Adrenal gland (tissue), 5 donors: ENCODE results near the gene MLIP.

Experiments
- CTCF ChIP-seq, 6 experiments: fragments of 450-650 bp in 4 of 6; fragments of 200-600 bp in 2 of 6; sonication (generic) in 1 of 6; IDR thresholded peaks; 1 replicate in 5 of 6; 2 replicates in 1 of 6; pipeline versions ENCODE4 v1.5.1 to v1.8.0; 2016 to 2021; ENCODE audit warnings: antibody characterized with exemption in 6 of 6, mild to moderate bottlenecking in 2 of 6, moderate library complexity in 1 of 6
- POLR2A ChIP-seq, 2 donors: fragments of 450-650 bp; IDR thresholded peaks; one replicate each; pipeline ENCODE4 v1.6.1; 2017; ENCODE audit warnings: antibody characterized with exemption in 2 of 2, mild to moderate bottlenecking in 2 of 2, moderate library complexity in 1 of 2
- donor health status: DM: no; HTN: no; CAD: no.

GRCh38 chr6:54315656-54316055 is 204.4 kb downstream of the MLIP start:
- no peak for TF ChIP-seq POLR2A (IDR thresholded peaks at IDR 0.05)
- no peak for TF ChIP-seq CTCF (IDR thresholded peaks at IDR 0.05)
